H1 (cell line): Measurements from ENCODE around the gene KLHL33. TPM values are rescaled to one million over a fixed set of nuclear protein-coding genes. Genes with fewer than 3 reads are reported as not detected.

Source experiments
- CTCF ChIA-PET: fragments of 300-600 bp; sonication (Branson Sonifier 250); formaldehyde crosslinking; loops from one replicate; lab custom pipeline; 2021; ENCODE audit not compliant: partially characterized antibody; lab: Charles Lee
- POLR2A ChIA-PET: fragments of 300-600 bp; sonication (Branson Sonifier 250); formaldehyde crosslinking; loops from one replicate; lab custom pipeline; 2021; ENCODE audit warnings: inconsistent platforms; ENCODE audit not compliant: partially characterized antibody; lab: Charles Lee
- DNase-seq, 2 experiments: peaks; one replicate each; pipeline versions ENCODE4 v3.0.0 to v3.0.0-alpha.2; 2010 to 2022; ENCODE audit warnings: low spot score in 2 of 2, low read depth in 1 of 2, mixed read lengths in 1 of 2
- FAIRE-seq: peaks from 2 replicates; lab custom pipeline; 2011; peaks lifted over from hg19 to GRCh38; lab: Jason Lieb, UNC
- H2AFZ ChIP-seq: 2 replicates; pipeline ENCODE4 v1.8.1; 2012; ENCODE audit warnings: low read length, inconsistent platforms
- H2AK5ac ChIP-seq: 2 replicates; pipeline ENCODE4 v1.6.1; 2013; ENCODE audit warnings: low read depth, low read length
- H2BK120ac ChIP-seq: replicated peaks from 2 replicates; pipeline ENCODE3; 2013; ENCODE audit warnings: low read depth, low read length, inconsistent platforms
- H2BK12ac ChIP-seq: 2 replicates; pipeline ENCODE4 v1.6.1; 2013; ENCODE audit warnings: low read depth, low read length
- H2BK15ac ChIP-seq: 2 replicates; pipeline ENCODE4 v1.6.1; 2013; ENCODE audit warnings: low read length
- H2BK20ac ChIP-seq: 2 replicates; pipeline ENCODE4 v1.6.1; 2013; ENCODE audit warnings: low read length
- H2BK5ac ChIP-seq: 2 replicates; pipeline ENCODE4 v1.6.1; 2013; ENCODE audit warnings: low read depth, low read length
- H3K14ac ChIP-seq: 2 replicates; pipeline ENCODE4 v1.6.1; 2013; ENCODE audit warnings: inconsistent platforms; ENCODE audit not compliant: insufficient read length
- H3K18ac ChIP-seq: 2 replicates; pipeline ENCODE4 v1.6.1; 2013; ENCODE audit warnings: low read length; ENCODE audit errors: extremely low read depth
- H3K23ac ChIP-seq: 2 replicates; pipeline ENCODE4 v1.6.1; 2013; ENCODE audit warnings: inconsistent platforms; ENCODE audit not compliant: insufficient read length
- H3K23me2 ChIP-seq: 2 replicates; pipeline ENCODE4 v1.6.1; 2013; ENCODE audit warnings: low read depth, low read length
- H3K27ac ChIP-seq: 2 replicates; pipeline ENCODE4 v1.6.1; 2011; ENCODE audit warnings: low read depth, low read length, inconsistent platforms
- H3K27me3 ChIP-seq, 4 experiments: replicated peaks in 1 of 4; 1 replicate in 1 of 4; 2 replicates in 3 of 4; pipeline versions ENCODE4 v1.6.1 to v1.8.1; 2011 to 2013; ENCODE audit warnings: low read length in 3 of 4, mild to moderate bottlenecking in 3 of 4, inconsistent platforms in 2 of 4, mixed read lengths in 2 of 4, moderate library complexity in 1 of 4; ENCODE audit not compliant: control insufficient read depth in 3 of 4, insufficient read depth in 3 of 4; ENCODE audit errors: extremely low read depth in 1 of 4
- H3K36me3 ChIP-seq, 4 experiments: 2 replicates each; pipeline versions ENCODE4 v1.6.1 to v1.8.1; 2011 to 2013; ENCODE audit warnings: mild to moderate bottlenecking in 4 of 4, low read length in 3 of 4, moderate library complexity in 2 of 4, control low read depth in 1 of 4, inconsistent platforms in 1 of 4; ENCODE audit not compliant: insufficient read depth in 4 of 4, control insufficient read depth in 2 of 4
- H3K4ac ChIP-seq: replicated peaks from 2 replicates; pipeline ENCODE3; 2013; ENCODE audit warnings: low read length, low read depth, mixed read lengths, inconsistent platforms; ENCODE audit not compliant: insufficient read length
- H3K4me1 ChIP-seq, 4 experiments: replicated peaks in 1 of 4; 1 replicate in 1 of 4; 2 replicates in 3 of 4; pipeline versions ENCODE4 v1.6.1 to v1.8.1; 2011 to 2013; ENCODE audit warnings: low read length in 3 of 4, inconsistent platforms in 2 of 4, mixed read lengths in 1 of 4; ENCODE audit not compliant: insufficient read depth in 4 of 4, control insufficient read depth in 3 of 4
- H3K4me2 ChIP-seq, 2 experiments: 2 replicates each; pipeline versions ENCODE4 v1.6.1 to v1.8.1; 2011 to 2013; ENCODE audit warnings: low read depth in 2 of 2, low read length in 2 of 2, control low read depth in 1 of 2, inconsistent platforms in 1 of 2, mild to moderate bottlenecking in 1 of 2; ENCODE audit not compliant: insufficient read depth in 1 of 2
- H3K4me3 ChIP-seq, 4 experiments: fragments of 200-600, 300-600 bp in 1 of 4; sonication (generic), shearing (Covaris generic), sonication (Bioruptor Twin) in 1 of 4; 2 replicates each; pipeline versions ENCODE4 v1.5.1 to v1.8.1; 2011 to 2016; ENCODE audit warnings: low read length in 4 of 4, low read depth in 3 of 4, control low read depth in 2 of 4, inconsistent platforms in 2 of 4, mild to moderate bottlenecking in 2 of 4, mixed read lengths in 1 of 4, moderate library complexity in 1 of 4; ENCODE audit not compliant: insufficient read depth in 2 of 4; ENCODE audit errors: extremely low read depth in 1 of 4
- H3K56ac ChIP-seq: replicated peaks from 2 replicates; pipeline ENCODE3; 2013; ENCODE audit warnings: low read depth, mild to moderate bottlenecking, mixed read lengths, low read length, inconsistent platforms; ENCODE audit not compliant: insufficient read length
- H3K79me1 ChIP-seq: 2 replicates; pipeline ENCODE4 v1.6.1; 2013; ENCODE audit warnings: low read depth, low read length, control low read depth
- H3K79me2 ChIP-seq, 2 experiments: 2 replicates each; pipeline versions ENCODE4 v1.6.1 to v1.8.1; 2012 to 2013; ENCODE audit warnings: low read length in 2 of 2, mild to moderate bottlenecking in 2 of 2, inconsistent platforms in 1 of 2; ENCODE audit not compliant: insufficient read depth in 2 of 2, control insufficient read depth in 1 of 2
- H3K9ac ChIP-seq, 4 experiments: replicated peaks in 1 of 4; 1 replicate in 1 of 4; 2 replicates in 3 of 4; pipeline versions ENCODE4 v1.6.1 to v1.8.1; 2011 to 2013; ENCODE audit warnings: low read depth in 3 of 4, low read length in 3 of 4, control low read depth in 2 of 4, mild to moderate bottlenecking in 2 of 4, moderate library complexity in 2 of 4, inconsistent platforms in 1 of 4; ENCODE audit errors: extremely low read depth in 1 of 4
- H3K9me3 ChIP-seq, 2 experiments: 2 replicates each; pipeline versions ENCODE4 v1.6.1 to v1.8.1; 2012 to 2013; ENCODE audit warnings: mild to moderate bottlenecking in 2 of 2, moderate library complexity in 2 of 2, control low read depth in 1 of 2, inconsistent platforms in 1 of 2, low read depth in 1 of 2, low read length in 1 of 2, mixed read lengths in 1 of 2; ENCODE audit not compliant: insufficient read depth in 2 of 2
- H4K20me1 ChIP-seq, 2 experiments: replicated peaks in 1 of 2; 2 replicates each; pipeline versions ENCODE3 to v1.8.1; 2011 to 2013; ENCODE audit warnings: inconsistent platforms in 2 of 2, low read length in 2 of 2, mild to moderate bottlenecking in 1 of 2; ENCODE audit not compliant: insufficient read depth in 2 of 2, control insufficient read depth in 1 of 2
- H4K5ac ChIP-seq: 2 replicates; pipeline ENCODE4 v1.6.1; 2013; ENCODE audit warnings: low read length, low read depth, mixed read lengths, inconsistent platforms; ENCODE audit not compliant: insufficient read length
- H4K8ac ChIP-seq: 2 replicates; pipeline ENCODE4 v1.8.0; 2013; ENCODE audit warnings: mild to moderate bottlenecking, moderate library complexity, low read length, inconsistent platforms; ENCODE audit not compliant: insufficient read depth; ENCODE audit errors: extremely low read depth
- H4K91ac ChIP-seq: replicated peaks from 2 replicates; pipeline ENCODE3; 2013; ENCODE audit warnings: low read length, mixed read lengths, inconsistent platforms; ENCODE audit not compliant: insufficient read length
- ASH2L ChIP-seq: fragments of 200-600, 300-600 bp; sonication (generic); IDR thresholded peaks from one replicate; pipeline ENCODE4 v1.7.1; 2017; ENCODE audit warnings: low read length
- BACH1 ChIP-seq: IDR thresholded peaks from 2 replicates; pipeline ENCODE4 v1.6.1; 2012; ENCODE audit warnings: low read length, improper control_type of control experiment
- HDAC6 ChIP-seq: IDR thresholded peaks from one replicate; pipeline ENCODE4 v1.7.1; 2012; ENCODE audit warnings: low read depth, mild to moderate bottlenecking, inconsistent platforms, low read length, moderate library complexity
- SIRT6 ChIP-seq: IDR thresholded peaks from one replicate; pipeline ENCODE4 v1.7.1; 2012; ENCODE audit warnings: low read length, inconsistent platforms
- TBP ChIP-seq: IDR thresholded peaks from 2 replicates; pipeline ENCODE4 v1.6.1; 2011; ENCODE audit warnings: low read depth, low read length, improper control_type of control experiment
- WGBS, 2 experiments: shearing (Covaris generic) in 1 of 2; methylation state at CpG; one replicate each; pipeline versions ENCODE4 v1.1.6 to v1.1.7; 2013 to 2015; ENCODE audit warnings: low lambda C conversion rate in 2 of 2, mixed read lengths in 2 of 2, inconsistent platforms in 1 of 2, low coverage in 1 of 2, missing lambda C conversion rate in 1 of 2; ENCODE audit not compliant: insufficient replicate concordance in 2 of 2, insufficient coverage in 1 of 2, insufficient read length in 1 of 2; ENCODE audit errors: extremely low coverage in 1 of 2, missing lambda C conversion rate in 1 of 2; 5-methylcytosine and 5-hydroxymethylcytosine counted together
- polyA plus RNA-seq, 7 experiments: library from polyadenylated mRNA; depleted of rRNA in 3 of 7; stranded (reverse) in 5 of 7; unstranded in 2 of 7; fragments of >200 nt in 5 of 7; fragments of 200-250 nt in 2 of 7; gene quantifications; 1 replicate in 5 of 7; 2 replicates in 1 of 7; 4 replicates in 1 of 7; pipeline versions ENCODE4 v1.2.1 to v1.2.3, GENCODE V29; 2011 to 2013; ENCODE audit warnings: missing spikeins in 2 of 7, mixed read lengths in 2 of 7
- total RNA-seq: library from RNA; stranded (reverse); fragmentation: NEBNext Ultra II Directional; extraction: Animal tissue kit (Norgen Biotek cat#: 25700); gene quantifications from 2 replicates; pipeline ENCODE4 v1.2.1, GENCODE V29; 2021

KLHL33 gene
- total and polyA plus RNA-seq, 2 of the 8 experiments (the other 6 are each of a cell fraction or from before 2014, with no cell fraction given): 0.11 to 0.17 TPM

- Histone ChIP-seq H3K79me2 (no peaks in the 10 kb centered on the region), H2BK5ac (no peak overlapping the region), H4K5ac (no peak overlapping the region), H3K23ac (no peak overlapping the region), H3K27ac (no peak overlapping the region), H3K79me1 (no peaks in the 10 kb centered on the region; the same call in 1 of the 2 replicates), H2BK120ac (no peak overlapping the region), H4K8ac (no peak overlapping the region), H2BK20ac (no peak overlapping the region)
- FAIRE-seq: no peak
- TF ChIP-seq HDAC6 (no peak), TBP (no peak), BACH1 (no peak), ASH2L (no peak), SIRT6 (no peak)
- TF ChIP-seq, all 59 proteins: peak for 0
- no peak overlapping the region for H3K4me3 ChIP-seq
- H2AFZ ChIP-seq: no peak overlapping the region
- H2BK12ac ChIP-seq: no peak overlapping the region
- H3K4ac ChIP-seq: no peak overlapping the region
- no peak overlapping the region for H3K9ac ChIP-seq
- H3K23me2 ChIP-seq: no peaks in the 10 kb centered on the region
- no peak overlapping the region for H2AK5ac ChIP-seq
- H3K18ac ChIP-seq: no peak overlapping the region
- H4K20me1 ChIP-seq: no peaks in the 10 kb centered on the region
- POLR2A ChIA-PET: interaction anchor here (4.7 kb wide), 1 partner anchor 12 kb away, joined by 16 read pairs; the partner anchor contains the start of gene TEP1
- CTCF ChIA-PET: interaction anchor here (1.3 to 2.3 kb wide), 3 partner anchors 13 to 205 kb away, joined by 3 to 5 read pairs (median 4); no protein-coding TSS in a partner anchor
- no peaks in the 10 kb centered on the region for H3K4me1 ChIP-seq
- peaks cover 0 to 5% (median under 1%) of the 10 kb centered on the region in 4 experiments; a peak in 3 of 8 replicates for H3K36me3 ChIP-seq
- no peaks in the 10 kb centered on the region for H3K9me3 ChIP-seq
- no peak overlapping the region for H4K91ac ChIP-seq
- no peak overlapping the region for H3K56ac ChIP-seq
- WGBS, 2 experiments: 93% methylated on average over 10 of the region's 10 CpGs; no CpG with 5 or more reads in 1 of the 2 experiments
- no peak overlapping the region for H2BK15ac ChIP-seq
- no peaks in the 10 kb centered on the region for H3K27me3 ChIP-seq
- H3K14ac ChIP-seq: no peak overlapping the region
- no peak overlapping the region for H3K4me2 ChIP-seq
- no peak for DNase-seq
Measured at GRCh38 chr14:20400965-20401593, 34.9 kb downstream of the KLHL33 start.
